ENCODE results near the gene ITSN1.
"Not testable (repeated sequence)": the region's sequence is repeated elsewhere in the genome, so short reads cannot be mapped to it uniquely, and the experiment has no call there.

The ITSN1 gene

GRCh38 chr21:33775100-33775828 lies 133.0 kb downstream of the ITSN1 start:
- no peak for TF ChIP-seq CTCF (conservative IDR thresholded peaks at IDR 0.05; ENCODE audit: low read depth, low read length)
- no peak for DNase-seq (ENCODE audit: low read depth)
- H3K4me3 ChIP-seq (ENCODE audit: low read length): no peak overlapping the region

GRCh38 chr21:33780631-33781030 lies 138.3 kb downstream of the ITSN1 start:
- DNase-seq (ENCODE audit: low read depth): no peak
- no peak overlapping the region for H3K4me3 ChIP-seq (ENCODE audit: low read length)
- no peak for TF ChIP-seq CTCF (conservative IDR thresholded peaks at IDR 0.05; ENCODE audit: low read depth, low read length)

- no peak for DNase-seq (ENCODE audit: low read depth)
- no peak overlapping the region for H3K4me3 ChIP-seq (ENCODE audit: low read length)
- no peak for TF ChIP-seq CTCF (conservative IDR thresholded peaks at IDR 0.05; ENCODE audit: low read depth, low read length)
Observed at GRCh38 chr21:33781121-33781520, 138.8 kb downstream of the ITSN1 start.

GRCh38 chr21:33783187-33783979 lies 141.1 kb downstream of the ITSN1 start:
- DNase-seq (ENCODE audit: low read depth): no peak

GRCh38 chr21:33787431-33787830 lies 145.1 kb downstream of the ITSN1 start:
- H3K4me3 ChIP-seq (ENCODE audit: low read length): no peak overlapping the region
- TF ChIP-seq CTCF (conservative IDR thresholded peaks at IDR 0.05; ENCODE audit: low read depth, low read length): no peak
- no peak for DNase-seq (ENCODE audit: low read depth)

More at GRCh38 chr21:33783187-33783979, 141.1 kb downstream of the ITSN1 start:
- H3K4me3 ChIP-seq (ENCODE audit: low read length): no peak overlapping the region
- no peak for TF ChIP-seq CTCF (conservative IDR thresholded peaks at IDR 0.05; ENCODE audit: low read depth, low read length)

GRCh38 chr21:33788438-33788837 lies 146.1 kb downstream of the ITSN1 start:
- DNase-seq (ENCODE audit: low read depth); H3K4me3 ChIP-seq (ENCODE audit: low read length): not testable (repeated sequence)

- TF ChIP-seq CTCF (conservative IDR thresholded peaks at IDR 0.05; ENCODE audit: low read depth, low read length): no peak
- no peak overlapping the region for H3K4me3 ChIP-seq (ENCODE audit: low read length)
- no peak for DNase-seq (ENCODE audit: low read depth)
Observed at GRCh38 chr21:33789697-33790096, 147.4 kb downstream of the ITSN1 start.

All from retinal pigment epithelial cell (primary cell).